ENCODE measurements around the gene AREL1. TPM values are rescaled to one million over a fixed set of nuclear protein-coding genes. Genes with fewer than 3 reads are reported as not detected.

Gene AREL1
- total RNA-seq, 2 donors from 2014 or later = 14.8 to 51.2 TPM

- intact Hi-C loops (cut with DNase I) = no loop called here
- no peaks in the 10 kb centered on the region for H3K9me3 ChIP-seq
Observed at GRCh38 chr14:74658535-74659131, 54.2 kb downstream of the AREL1 start.

GRCh38 chr14:74656964-74657363, 55.9 kb downstream of the AREL1 start:
- intact Hi-C loops (cut with DNase I) = no loop called here
- H3K4me3 ChIP-seq = no peak overlapping the region
- H3K9me3 ChIP-seq = no peaks in the 10 kb centered on the region
- H3K4me1 ChIP-seq (replicated peaks) = no peaks in the 10 kb centered on the region
- H3K36me3 ChIP-seq = no peaks in the 10 kb centered on the region
- TF ChIP-seq POLR2AphosphoS5 (IDR thresholded peaks at IDR 0.05) (no peak), CTCF (IDR thresholded peaks at IDR 0.05) (no peak), POLR2A (IDR thresholded peaks at IDR 0.05) (no peak)
- H3K27me3 ChIP-seq (replicated peaks; ENCODE audit: insufficient read depth) = no peaks in the 10 kb centered on the region
- WGBS = 82% methylated on average over 3 of the region's 3 CpGs
- DNase-seq (ENCODE audit: low spot score) = no peak
- H3K27ac ChIP-seq = no peak overlapping the region

More at GRCh38 chr14:74658535-74659131, 54.2 kb downstream of the AREL1 start:
- Histone ChIP-seq H3K27me3 (replicated peaks; ENCODE audit: insufficient read depth) (no peaks in the 10 kb centered on the region), H3K4me1 (replicated peaks) (no peaks in the 10 kb centered on the region), H3K36me3 (no peaks in the 10 kb centered on the region), H3K4me3 (no peak overlapping the region), H3K27ac (no peak overlapping the region)
- no peak for TF ChIP-seq POLR2A (IDR thresholded peaks at IDR 0.05)
- no peak for TF ChIP-seq CTCF (IDR thresholded peaks at IDR 0.05)
- no peak for TF ChIP-seq POLR2AphosphoS5 (IDR thresholded peaks at IDR 0.05)
- WGBS = 93% methylated on average over 1 of the region's 1 CpG
- no peak for DNase-seq (ENCODE audit: low spot score)

GRCh38 chr14:74655599-74656395, 57.1 kb downstream of the AREL1 start:
- no peaks in the 10 kb centered on the region for H3K36me3 ChIP-seq
- H3K4me1 ChIP-seq (replicated peaks) = no peaks in the 10 kb centered on the region
- intact Hi-C loops (cut with DNase I) = no loop called here
- H3K9me3 ChIP-seq = no peaks in the 10 kb centered on the region
- TF ChIP-seq CTCF (IDR thresholded peaks at IDR 0.05) (no peak), POLR2AphosphoS5 (IDR thresholded peaks at IDR 0.05) (no peak), POLR2A (IDR thresholded peaks at IDR 0.05) (no peak)
- no peak overlapping the region for H3K27ac ChIP-seq
- no peak for DNase-seq (ENCODE audit: low spot score)
- WGBS = 72% methylated on average over 2 of the region's 2 CpGs
- H3K4me3 ChIP-seq = no peak overlapping the region
- H3K27me3 ChIP-seq (replicated peaks; ENCODE audit: insufficient read depth) = no peaks in the 10 kb centered on the region

GRCh38 chr14:74654931-74655330, 57.9 kb downstream of the AREL1 start:
- WGBS = 65% methylated on average over 3 of the region's 3 CpGs
- TF ChIP-seq CTCF (IDR thresholded peaks at IDR 0.05) (no peak), POLR2A (IDR thresholded peaks at IDR 0.05) (no peak), POLR2AphosphoS5 (IDR thresholded peaks at IDR 0.05) (no peak)
- no peak overlapping the region for H3K27ac ChIP-seq
- no peaks in the 10 kb centered on the region for H3K36me3 ChIP-seq
- intact Hi-C loops (cut with DNase I) = no loop called here
- DNase-seq (ENCODE audit: low spot score) = no peak
- H3K4me3 ChIP-seq = no peak overlapping the region
- no peaks in the 10 kb centered on the region for H3K4me1 ChIP-seq (replicated peaks)
- no peaks in the 10 kb centered on the region for H3K27me3 ChIP-seq (replicated peaks; ENCODE audit: insufficient read depth)
- H3K9me3 ChIP-seq = no peaks in the 10 kb centered on the region

All from prostate gland (tissue), 2 donors.